GM18526 (cell line): Measurements from ENCODE around the gene CITED4.

Source experiments
- POLR2A ChIP-seq: IDR thresholded peaks from 3 replicates; pipeline ENCODE4 v1.6.1; 2011; ENCODE audit not compliant: insufficient read length; ENCODE audit errors: extremely low read depth

The CITED4 gene

DNA sequence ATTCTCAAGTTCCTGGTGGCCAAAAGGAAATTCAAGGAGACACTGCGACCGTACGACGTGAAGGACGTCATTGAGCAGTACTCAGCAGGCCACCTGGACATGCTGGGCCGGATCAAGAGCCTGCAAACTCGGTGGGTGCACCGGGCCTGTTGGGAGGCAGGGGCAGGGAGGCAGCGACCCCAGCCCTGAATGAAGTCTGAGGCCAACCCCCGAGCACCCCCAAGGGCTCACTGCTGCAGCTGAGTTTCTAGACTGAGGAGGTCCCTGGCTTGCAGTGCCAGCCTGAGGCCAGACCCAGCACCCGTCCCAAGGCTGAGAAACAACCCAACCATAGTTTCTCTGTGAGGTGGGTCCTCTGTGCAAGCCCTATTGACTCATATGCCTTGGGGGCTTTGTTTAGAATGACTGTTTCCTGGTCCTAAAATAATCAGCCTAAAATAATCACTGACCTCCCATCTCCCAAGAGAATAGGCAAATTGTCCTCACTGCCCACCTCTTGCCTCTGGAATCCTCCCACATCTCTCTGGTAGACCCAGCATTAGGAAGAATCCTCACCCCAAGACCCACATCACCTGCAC lies 27.1 kb downstream of the CITED4 start:
- TF ChIP-seq POLR2A: no peak

DNA sequence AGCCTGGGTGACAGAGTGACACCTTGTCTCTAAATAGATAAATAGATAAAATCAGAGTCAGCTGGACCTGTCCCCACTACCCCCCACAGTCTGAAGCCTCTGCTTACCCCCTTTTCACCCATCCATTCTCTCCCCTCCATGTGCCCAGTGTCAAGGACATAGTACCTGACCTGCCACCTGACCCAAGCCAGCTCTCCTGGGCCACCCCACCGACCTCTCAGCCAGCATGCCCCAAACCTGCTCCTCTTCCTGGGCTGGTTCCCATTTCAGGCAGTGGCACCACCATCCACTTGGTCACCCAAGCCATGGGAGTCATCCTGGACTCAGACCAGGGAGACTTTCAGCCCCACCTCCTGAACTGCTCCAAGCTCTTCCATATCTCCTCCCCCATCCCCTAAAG lies 28.2 kb downstream of the CITED4 start:
- no peak for TF ChIP-seq POLR2A

DNA sequence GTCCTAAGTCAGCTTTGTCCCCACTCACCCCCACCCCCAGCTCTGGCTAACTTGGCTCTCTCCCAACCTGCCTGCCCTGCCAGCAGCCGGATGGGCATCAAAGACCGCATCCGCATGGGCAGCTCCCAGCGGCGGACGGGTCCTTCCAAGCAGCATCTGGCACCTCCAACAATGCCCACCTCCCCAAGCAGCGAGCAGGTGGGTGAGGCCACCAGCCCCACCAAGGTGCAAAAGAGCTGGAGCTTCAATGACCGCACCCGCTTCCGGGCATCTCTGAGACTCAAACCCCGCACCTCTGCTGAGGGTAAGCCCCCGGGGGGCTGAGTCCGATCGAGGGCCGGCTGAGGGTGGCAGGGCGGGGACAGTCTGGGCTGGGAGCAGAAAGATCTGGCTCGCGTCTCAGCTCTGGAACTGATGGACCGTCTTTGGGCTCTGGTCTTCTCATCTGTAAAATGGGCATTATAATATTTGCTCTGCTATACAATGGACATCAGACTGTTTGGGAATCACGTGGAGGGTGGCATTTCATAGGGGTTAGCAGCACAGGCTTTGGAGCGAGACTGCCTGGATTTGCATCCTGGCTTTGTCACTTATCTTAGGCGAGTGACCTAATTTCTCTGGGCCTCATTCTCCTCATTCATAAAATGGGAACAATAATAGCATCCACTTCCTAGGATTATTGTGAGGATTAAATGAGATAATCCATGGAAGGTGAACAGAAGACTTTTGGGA lies 31.0 kb downstream of the CITED4 start:
- no peak for TF ChIP-seq POLR2A

DNA sequence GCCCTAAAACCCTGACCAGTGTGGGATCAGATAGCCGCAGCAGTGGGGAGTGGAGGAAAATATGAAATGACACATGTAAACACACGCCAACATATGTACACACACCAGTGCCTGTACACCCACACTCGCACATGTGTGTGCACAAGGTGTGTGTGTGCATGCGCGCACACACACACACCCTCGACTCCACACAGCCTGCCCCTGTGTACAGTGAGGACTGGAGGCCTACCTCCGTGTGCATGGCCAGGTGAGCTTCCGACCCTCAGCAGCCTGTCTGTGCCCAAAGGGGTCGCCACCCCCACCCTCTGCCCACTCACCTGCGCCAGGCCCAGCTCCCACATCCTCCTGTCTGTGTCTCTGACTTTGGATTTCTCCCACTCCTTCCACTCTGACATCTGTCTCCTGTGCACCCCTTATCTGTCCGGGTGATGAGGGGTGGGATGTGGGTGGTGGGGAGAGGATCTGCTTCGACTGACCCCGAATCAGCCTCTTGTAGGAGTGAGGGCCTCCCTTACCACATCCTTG lies 31.7 kb downstream of the CITED4 start:
- no peak for TF ChIP-seq POLR2A

DNA sequence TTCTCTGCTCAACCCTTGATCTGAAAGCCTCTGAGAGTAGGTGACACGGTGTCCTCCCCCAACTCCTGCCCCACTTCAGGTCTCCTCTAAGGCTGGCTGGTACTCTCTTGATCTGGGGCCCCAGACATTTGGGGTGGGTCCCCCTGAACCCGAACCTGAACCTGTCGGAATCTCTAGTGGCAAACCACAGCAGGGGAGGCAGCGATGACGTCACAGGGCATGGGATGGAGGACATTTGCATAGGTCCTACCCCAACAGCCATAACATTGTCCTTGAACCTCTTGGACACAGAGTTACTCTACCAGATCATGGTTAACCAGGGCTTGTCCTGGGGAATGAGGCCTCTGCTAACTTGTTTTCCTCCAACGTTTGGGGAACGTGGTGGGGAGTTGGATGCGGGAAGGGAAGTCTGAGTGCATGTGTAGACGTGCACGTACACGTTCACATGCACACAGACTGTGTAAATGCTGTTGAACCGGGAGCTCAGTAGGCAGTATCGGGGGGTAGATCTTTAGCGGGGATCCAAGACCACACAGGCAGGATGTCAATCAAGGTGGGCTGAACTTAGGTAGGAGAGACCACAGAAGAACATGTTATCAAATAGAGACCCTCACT lies 32.4 kb downstream of the CITED4 start:
- TF ChIP-seq POLR2A: no peak

DNA sequence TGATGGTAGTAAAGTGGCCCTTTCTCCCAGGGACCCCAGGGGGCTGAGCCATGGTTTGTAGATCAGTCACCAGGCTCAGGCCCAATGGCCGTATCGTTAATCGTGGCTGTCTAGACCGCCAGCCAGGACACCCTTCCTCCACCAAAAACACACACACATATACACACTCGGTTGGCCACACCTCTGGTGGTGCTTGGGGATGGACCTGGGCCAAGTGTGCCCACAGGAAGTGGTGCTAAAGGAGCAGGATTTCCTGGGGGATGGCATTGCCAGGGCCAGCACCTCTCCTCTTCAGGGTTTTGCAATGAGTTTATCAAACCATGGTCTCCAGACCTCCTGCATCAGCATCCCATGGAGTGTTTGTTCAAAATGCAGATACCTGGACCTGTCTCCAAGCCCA lies 36.2 kb downstream of the CITED4 start:
- TF ChIP-seq POLR2A: no peak

DNA sequence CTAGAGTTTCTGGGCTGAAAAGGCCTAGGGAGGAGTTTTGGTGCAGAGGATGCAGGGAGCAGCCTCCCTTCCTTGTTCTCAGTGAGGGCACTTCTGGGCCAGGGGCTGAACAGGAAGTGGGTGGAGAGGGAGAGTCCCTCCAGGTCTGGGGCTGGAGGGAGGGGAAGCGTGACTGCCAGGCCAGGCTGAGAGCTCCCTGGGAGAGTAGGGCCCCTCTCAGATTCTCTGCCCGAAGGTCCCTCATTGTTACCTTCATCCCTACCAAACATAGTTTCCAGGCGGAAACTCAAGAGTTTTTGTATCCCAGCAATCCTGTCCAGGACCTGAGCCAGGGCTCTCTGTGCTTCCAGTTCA lies 36.8 kb downstream of the CITED4 start:
- TF ChIP-seq POLR2A: no peak

DNA sequence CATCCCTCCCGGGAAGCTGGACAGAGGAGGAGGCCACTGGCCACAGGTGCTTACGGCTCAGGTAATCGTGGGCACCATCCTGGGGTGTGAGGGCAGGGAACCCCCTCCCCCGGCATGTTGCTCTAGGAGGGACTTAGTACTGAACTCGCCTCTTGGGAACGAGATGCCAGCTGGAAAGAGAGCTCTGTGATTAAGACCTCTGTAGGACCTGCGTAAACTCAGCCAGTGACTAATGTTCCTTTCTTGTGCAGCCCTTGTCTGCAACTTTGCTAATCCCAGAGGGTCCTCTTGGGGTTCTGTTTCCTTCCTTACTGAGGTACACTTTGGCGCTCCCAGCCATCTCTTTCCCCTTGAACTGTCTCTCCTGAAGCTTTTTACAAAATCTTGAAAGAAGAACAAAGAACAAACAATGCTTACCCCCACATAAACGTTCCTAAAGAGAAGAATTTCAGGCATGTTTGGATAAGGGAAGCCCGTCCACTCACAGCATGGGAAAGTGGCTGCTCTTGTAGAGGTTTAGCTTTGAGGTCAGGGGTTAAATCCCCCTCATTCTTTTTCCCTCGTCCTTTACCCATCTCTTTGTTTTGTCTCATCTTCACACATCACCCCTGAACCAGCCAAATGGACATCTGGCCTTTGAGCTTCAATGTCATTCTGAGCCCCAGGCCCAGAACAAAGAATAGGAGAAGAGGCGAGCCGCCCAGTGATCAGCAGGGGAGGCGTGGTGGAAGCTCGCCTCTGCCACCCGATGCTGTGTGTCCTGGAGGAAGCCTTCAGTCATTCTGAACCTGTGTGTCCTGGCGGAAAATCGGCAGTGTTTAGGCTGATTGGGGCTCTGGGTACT lies 37.4 kb downstream of the CITED4 start:
- TF ChIP-seq POLR2A: no peak

DNA sequence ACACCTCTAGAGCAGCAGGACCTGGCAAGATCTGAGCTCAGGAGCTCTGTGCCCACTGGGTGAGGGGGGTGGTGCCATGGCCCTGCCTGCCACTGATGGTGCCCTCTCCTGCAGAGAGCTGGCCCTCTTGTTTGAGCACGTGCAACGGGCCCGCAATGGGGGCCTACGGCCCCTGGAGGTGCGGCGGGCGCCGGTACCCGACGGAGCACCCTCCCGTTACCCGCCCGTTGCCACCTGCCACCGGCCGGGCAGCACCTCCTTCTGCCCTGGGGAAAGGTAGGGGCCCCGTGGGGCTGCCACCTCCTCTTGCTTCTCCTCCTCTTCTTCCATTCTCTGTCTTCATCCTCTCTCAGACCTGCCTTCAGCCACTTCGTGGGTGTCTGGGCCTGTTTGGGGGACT lies 38.2 kb downstream of the CITED4 start:
- no peak for TF ChIP-seq POLR2A

DNA sequence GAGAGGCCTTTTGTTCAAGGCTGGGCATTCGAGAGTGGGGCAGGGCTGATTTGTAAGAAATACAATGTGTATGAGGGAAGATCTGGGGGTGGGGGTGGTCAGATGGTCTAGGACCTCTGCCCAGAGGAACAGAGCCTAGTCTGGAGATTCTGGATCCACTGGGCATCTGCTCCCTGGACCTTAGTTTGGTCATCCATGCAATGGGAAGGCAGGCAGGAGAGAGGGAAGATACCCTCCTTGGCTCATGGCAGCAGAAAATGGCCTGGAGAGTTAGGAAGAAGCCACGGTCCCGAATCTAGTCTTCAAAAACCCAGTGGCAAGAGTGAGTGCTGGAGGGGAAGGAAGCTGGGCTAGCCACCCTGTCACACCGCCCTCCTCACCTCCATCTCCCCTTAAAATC lies 38.8 kb downstream of the CITED4 start:
- TF ChIP-seq POLR2A: no peak

DNA sequence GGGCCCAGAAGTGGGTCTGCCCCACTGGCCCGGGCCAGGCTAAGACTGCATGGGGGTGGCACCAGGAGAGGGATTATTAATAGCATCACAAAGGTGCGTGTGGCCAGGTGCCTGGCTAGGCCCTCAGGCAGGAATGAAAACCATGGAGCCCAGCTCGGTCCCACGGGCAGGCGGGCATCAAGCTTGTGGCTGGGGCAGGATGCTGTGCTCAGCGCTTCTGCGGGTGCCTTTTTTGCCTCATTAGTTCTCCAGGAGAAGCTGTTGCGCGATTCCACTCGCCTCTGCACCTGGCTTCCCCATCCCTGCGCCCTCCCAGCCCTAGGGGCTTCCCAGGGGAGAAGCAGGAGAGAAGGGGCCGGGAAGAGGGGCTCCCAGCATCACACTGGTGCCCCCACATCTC lies 39.3 kb downstream of the CITED4 start:
- no peak for TF ChIP-seq POLR2A

DNA sequence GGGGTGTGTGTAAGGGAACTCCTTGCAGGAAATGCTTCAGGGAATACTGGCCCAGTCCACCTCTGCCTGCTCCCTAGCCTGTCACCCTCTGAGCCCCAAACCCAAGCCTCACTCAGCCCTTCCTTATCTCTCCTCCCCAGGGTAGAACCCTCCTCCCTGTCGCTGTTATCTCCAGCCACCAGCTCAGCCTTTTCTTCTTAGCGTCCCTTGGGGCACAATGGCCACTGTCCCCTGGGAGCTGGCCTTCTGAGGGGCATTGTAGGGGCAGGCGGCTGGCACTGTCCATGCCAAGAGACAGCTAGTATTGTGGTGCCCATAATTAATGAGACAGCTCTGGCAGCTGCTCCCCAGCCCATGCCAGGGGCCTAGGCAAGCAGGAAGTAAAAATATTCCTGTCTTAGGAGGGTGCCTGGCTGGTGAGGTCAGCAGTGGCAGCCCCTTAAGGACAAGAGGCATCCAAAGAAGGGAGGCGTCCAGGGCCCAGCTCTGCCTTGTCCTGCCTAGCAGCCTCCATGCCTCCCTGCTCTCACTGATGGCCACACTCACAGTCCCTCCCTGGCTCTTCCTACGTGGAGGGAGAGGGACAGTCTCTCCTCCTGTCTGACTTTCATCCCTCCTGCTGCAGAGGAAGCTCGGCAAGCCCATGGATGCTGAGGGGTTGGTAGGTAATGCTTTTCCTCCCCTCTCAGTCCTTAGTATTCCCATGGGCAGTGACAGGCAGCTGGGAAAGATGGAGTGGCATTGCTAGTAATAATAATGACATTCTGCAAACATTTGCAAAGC lies 41.1 kb downstream of the CITED4 start:
- TF ChIP-seq POLR2A: no peak

DNA sequence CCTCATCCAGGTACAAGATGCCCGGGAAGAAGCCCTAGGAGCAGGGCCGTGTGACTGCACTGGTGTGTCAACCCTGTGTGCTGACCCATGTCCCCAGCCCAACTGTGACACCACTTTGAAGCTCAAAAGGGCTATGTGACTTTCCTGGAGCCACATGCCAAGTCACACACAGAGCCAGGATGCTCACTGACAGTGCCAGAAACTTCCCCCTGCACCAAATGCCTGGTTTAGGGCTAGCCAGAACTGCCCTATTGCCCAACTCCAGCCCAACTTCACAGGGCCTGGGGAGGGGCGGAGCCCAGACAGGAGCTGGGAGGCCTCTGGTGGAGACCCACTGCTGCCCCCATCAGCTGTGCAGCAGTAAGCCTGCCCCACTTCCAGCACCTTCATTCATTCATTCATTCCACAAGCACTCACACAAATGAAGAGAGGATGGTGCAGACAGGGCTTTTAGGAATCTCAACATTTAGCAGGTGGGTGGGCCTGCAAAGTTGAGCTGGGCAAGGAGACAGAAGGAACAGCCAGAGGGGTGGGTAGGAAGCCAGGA lies 41.8 kb downstream of the CITED4 start:
- no peak for TF ChIP-seq POLR2A

DNA sequence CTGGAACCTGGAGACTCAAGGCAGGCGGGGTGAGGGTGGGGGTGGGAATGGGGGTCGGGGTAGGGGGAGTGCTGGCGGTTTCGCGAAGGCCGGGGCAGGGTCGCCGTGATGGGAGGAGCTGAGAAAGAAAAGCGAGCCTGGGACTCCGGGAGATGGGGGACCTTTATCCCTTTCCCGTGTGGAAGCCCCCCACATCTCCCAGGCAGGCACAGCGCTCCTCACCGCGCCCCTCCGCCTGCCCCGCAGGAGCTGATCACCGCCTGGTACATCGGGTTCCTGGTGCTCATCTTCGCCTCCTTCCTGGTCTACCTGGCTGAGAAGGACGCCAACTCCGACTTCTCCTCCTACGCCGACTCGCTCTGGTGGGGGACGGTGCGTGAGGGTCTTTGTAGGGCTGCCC lies 43.1 kb downstream of the CITED4 start:
- TF ChIP-seq POLR2A: no peak
